Esophagus (tissue), 2 donors: ENCODE results near the gene OCLN. TPM values are rescaled to one million over a fixed set of nuclear protein-coding genes. Genes with fewer than 3 reads are reported as not detected.
"Not testable (repeated sequence)": the region's sequence is repeated elsewhere in the genome, so short reads cannot be mapped to it uniquely, and the experiment has no call there.

ENCODE experiments used
- H3K27ac ChIP-seq, 2 donors: one replicate each; pipeline ENCODE4 v1.5.1; 2013; ENCODE audit warnings: low read depth in 2 of 2, mild to moderate bottlenecking in 2 of 2, inconsistent platforms in 1 of 2, low read length in 1 of 2, moderate library complexity in 1 of 2
- H3K27me3 ChIP-seq, 2 donors: one replicate each; pipeline ENCODE4 v1.6.1; 2013; ENCODE audit warnings: low read length in 2 of 2, control low read depth in 1 of 2, mild to moderate bottlenecking in 1 of 2; ENCODE audit not compliant: insufficient read depth in 2 of 2, control insufficient read depth in 1 of 2
- H3K36me3 ChIP-seq, 2 donors: one replicate each; pipeline ENCODE4 v1.6.1; 2013; ENCODE audit warnings: low read length in 1 of 2; ENCODE audit not compliant: control insufficient read depth in 2 of 2, insufficient read depth in 2 of 2
- H3K4me1 ChIP-seq, 2 donors: one replicate each; pipeline ENCODE4 v1.6.1; 2013; ENCODE audit warnings: low read length in 1 of 2; ENCODE audit not compliant: control insufficient read depth in 2 of 2, insufficient read depth in 2 of 2
- H3K4me3 ChIP-seq, 2 donors: one replicate each; pipeline ENCODE4 v1.5.1; 2013; ENCODE audit warnings: low read length in 2 of 2, mild to moderate bottlenecking in 2 of 2, low read depth in 1 of 2, moderate library complexity in 1 of 2
- H3K9me3 ChIP-seq, 2 donors: one replicate each; pipeline ENCODE4 v1.6.1; 2013; ENCODE audit warnings: mild to moderate bottlenecking in 2 of 2, low read depth in 1 of 2, low read length in 1 of 2, moderate library complexity in 1 of 2; ENCODE audit not compliant: control insufficient read depth in 2 of 2, insufficient read depth in 1 of 2
- WGBS, 2 donors: extraction: QIAGEN DNeasy Blood & Tissue Kit; methylation state at CpG; one replicate each; pipeline ENCODE4 v1.1.7; 2013; 5-methylcytosine and 5-hydroxymethylcytosine counted together
- polyA plus RNA-seq, 2 donors: library from polyadenylated mRNA; stranded (reverse); fragments of 200-250 nt; gene quantifications; one replicate each; pipeline ENCODE4 v1.2.3, GENCODE V29; 2013
- donor health status: healthy with polysubstance abuse.
- donor health status: Bipolar disorder and iron deficiency.

The OCLN gene
- polyA plus RNA-seq: 10 to 100 TPM in 1 of 2 donors, 1 to 10 TPM in 1; 9.9 to 12.0 TPM

- Histone ChIP-seq H3K27me3 (no peaks in the 10 kb centered on the region), H3K4me3 (peak within 1 kb of the TSS; percentile 73 to 87), H3K27ac (peak within 1 kb of the TSS; percentile 70 to 90), H3K36me3 (no peaks in the 10 kb centered on the region), H3K4me1 (peaks cover 0 to 9% of the 10 kb centered on the region in 2 donors), H3K9me3 (no peaks in the 10 kb centered on the region)
- 1% methylated on average over 49 to 56 of the region's 56 CpGs for WGBS, 2 donors
Observed at GRCh38 chr5:69492391-69492922, at the start of gene OCLN. Gene OCLN (plus strand): TSS chr5:69492790. CDS start chr5:69504245, 11,455 bp downstream.

- Histone ChIP-seq H3K36me3 (no peaks in the 10 kb centered on the region), H3K27me3 (no peaks in the 10 kb centered on the region), H3K4me1 (no peaks in the 10 kb centered on the region), H3K9me3 (no peaks in the 10 kb centered on the region), H3K4me3 (no peak overlapping the region), H3K27ac (no peak overlapping the region)
- 86 to 92% methylated on average over 7 of the region's 7 CpGs for WGBS, 2 donors
Observed at GRCh38 chr5:69444127-69444754, 48.3 kb upstream of the OCLN start.

DNA sequence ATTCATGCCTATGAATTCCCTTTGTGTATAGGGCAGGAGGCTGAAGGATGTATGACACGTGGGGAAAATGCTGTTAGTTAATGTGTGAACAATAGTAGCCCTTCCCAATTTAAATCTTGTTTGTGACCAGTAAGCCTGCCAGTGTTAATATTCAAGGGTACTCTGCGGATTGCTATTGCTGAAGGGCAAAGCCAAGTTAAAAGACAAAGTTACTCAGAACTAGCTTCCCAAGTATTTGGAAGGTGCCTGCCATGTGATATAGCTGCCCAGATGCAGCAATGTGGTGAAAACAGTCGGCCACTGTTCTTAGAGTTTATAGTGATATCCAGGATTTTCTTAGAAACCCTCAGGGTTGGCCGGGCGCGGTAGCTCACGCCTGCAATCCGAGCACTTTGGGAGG is 43.1 kb upstream of the OCLN start:
- Histone ChIP-seq H3K27me3 (no peaks in the 10 kb centered on the region), H3K9me3 (no peaks in the 10 kb centered on the region), H3K4me3 (no peak overlapping the region), H3K4me1 (no peaks in the 10 kb centered on the region), H3K27ac (no peak overlapping the region), H3K36me3 (no peaks in the 10 kb centered on the region)
- WGBS, 2 donors: 88 to 92% methylated on average over 8 of the region's 8 CpGs

DNA sequence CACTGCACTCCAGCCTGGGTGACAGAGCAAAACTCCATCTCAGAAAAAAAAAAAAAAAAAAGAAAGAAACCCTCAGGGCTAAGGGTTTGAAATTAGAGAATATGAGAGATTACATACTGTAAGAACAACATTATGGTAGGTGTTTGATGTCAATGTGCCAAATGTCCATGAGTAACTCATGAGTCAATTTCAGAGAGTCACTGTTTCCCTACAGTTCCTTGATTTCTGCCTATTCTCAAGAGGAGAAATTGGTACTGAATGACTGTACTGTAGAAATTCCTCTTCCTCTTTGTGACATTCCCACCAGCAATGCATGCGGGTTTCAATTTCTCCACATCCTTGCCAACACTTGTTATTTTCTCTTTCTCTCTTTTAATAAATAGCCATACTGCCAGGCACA is 42.5 kb upstream of the OCLN start:
- H3K27ac ChIP-seq: no peak overlapping the region
- no peak overlapping the region for H3K4me3 ChIP-seq
- no peaks in the 10 kb centered on the region for H3K9me3 ChIP-seq
- H3K36me3 ChIP-seq: no peaks in the 10 kb centered on the region
- H3K27me3 ChIP-seq: no peaks in the 10 kb centered on the region
- 62 to 92% methylated on average over 1 of the region's 1 CpG for WGBS, 2 donors
- H3K4me1 ChIP-seq: peaks cover 0 to 3% of the 10 kb centered on the region in 2 donors

GRCh38 chr5:69450527-69450926 is 42.1 kb upstream of the OCLN start:
- 92 to 93% methylated on average over 8 of the region's 8 CpGs for WGBS, 2 donors
- H3K27ac ChIP-seq, H3K9me3 ChIP-seq, H3K27me3 ChIP-seq, H3K36me3 ChIP-seq, H3K4me3 ChIP-seq, H3K4me1 ChIP-seq: not testable (repeated sequence)

DNA sequence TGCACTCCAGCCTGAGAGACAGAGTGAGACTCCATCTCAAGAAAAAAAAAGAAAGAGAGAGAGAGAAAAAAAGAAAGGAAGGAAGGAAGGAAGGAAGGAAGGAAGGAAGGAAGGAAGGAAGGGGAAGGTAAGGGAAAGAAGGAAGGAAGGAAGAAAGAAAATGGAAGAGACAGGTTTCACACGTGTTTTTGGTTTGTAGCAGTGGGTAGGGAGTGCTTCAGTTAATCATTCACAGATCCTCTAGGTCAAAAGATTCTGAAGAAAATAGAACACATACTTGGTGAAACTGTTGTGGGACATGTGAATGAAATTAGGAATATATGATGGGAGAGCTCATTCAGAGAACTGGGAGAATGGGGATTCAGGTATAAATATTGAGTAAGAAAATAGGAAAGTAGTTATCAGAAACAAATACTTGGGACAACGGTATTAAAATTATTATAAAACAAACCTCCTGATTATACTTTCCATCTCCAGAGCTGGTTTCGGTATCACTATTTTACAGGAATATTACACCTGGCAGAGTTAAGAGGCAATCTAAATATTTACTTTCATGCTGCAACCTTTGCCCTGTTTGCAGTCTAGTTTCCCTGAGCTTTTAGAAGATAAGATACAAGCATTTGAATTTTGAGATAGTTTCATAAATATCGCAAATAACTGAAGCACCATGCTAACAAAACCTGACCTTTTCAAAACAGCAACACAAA is 40.5 kb upstream of the OCLN start:
- Histone ChIP-seq H3K36me3 (no peaks in the 10 kb centered on the region), H3K27ac (no peak overlapping the region), H3K4me3 (no peak overlapping the region), H3K4me1 (peaks cover 0 to 3% of the 10 kb centered on the region in 2 donors), H3K9me3 (no peaks in the 10 kb centered on the region), H3K27me3 (no peaks in the 10 kb centered on the region)
- 50 to 57% methylated on average over 4 of the region's 4 CpGs for WGBS, 2 donors

- not testable (repeated sequence) for H3K27ac ChIP-seq, H3K4me1 ChIP-seq, H3K4me3 ChIP-seq, H3K36me3 ChIP-seq, H3K27me3 ChIP-seq, H3K9me3 ChIP-seq
- whole genome bisulfite sequencing, 2 donors: 88 to 90% methylated on average over 3 of the region's 3 CpGs
Observed at GRCh38 chr5:69453487-69453886, 39.1 kb upstream of the OCLN start.

DNA sequence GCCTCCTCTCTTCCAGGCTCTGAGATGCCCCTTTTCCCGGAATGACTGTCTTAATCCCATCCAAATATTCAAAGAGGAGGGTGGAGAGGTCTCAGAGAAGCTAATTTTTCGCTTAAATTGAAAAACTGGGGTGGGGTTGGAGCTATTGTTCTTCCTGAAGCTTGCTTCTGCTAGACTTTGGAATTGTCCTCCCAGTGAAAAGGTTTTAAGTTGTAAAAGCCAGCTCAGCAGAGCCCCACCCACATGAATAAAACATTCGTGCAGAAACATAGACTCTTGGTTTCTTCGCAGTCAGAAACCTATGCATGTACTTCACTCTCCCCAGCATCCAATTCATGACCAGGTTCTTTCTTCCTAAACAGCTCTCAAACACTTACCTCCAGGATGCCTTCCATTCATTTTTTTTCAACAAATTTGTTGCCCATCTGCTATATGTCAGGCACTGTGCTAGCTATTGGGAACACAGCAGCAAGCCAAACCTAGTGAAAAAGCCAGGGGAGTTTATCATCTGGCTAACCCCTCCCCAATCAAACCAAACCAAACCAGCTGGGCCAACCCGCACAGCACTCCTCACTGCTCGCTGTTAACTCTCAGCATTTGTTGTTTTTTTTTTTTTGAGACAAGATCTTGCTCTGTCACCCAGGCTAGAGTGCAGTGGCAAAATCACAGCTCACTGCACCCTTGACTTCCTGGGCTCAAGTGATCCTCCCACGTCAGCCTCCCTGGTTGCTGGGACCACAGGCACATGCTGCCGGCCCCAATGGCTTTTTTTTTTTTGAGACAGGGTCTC is 37.9 kb upstream of the OCLN start:
- H3K4me3 ChIP-seq: no peak overlapping the region
- no peak overlapping the region for H3K27ac ChIP-seq
- 48 to 59% methylated on average over 8 of the region's 8 CpGs for WGBS, 2 donors
- H3K36me3 ChIP-seq: no peaks in the 10 kb centered on the region
- peaks cover 0 to 3% of the 10 kb centered on the region in 2 donors for H3K4me1 ChIP-seq
- no peaks in the 10 kb centered on the region for H3K27me3 ChIP-seq
- H3K9me3 ChIP-seq: no peaks in the 10 kb centered on the region

DNA sequence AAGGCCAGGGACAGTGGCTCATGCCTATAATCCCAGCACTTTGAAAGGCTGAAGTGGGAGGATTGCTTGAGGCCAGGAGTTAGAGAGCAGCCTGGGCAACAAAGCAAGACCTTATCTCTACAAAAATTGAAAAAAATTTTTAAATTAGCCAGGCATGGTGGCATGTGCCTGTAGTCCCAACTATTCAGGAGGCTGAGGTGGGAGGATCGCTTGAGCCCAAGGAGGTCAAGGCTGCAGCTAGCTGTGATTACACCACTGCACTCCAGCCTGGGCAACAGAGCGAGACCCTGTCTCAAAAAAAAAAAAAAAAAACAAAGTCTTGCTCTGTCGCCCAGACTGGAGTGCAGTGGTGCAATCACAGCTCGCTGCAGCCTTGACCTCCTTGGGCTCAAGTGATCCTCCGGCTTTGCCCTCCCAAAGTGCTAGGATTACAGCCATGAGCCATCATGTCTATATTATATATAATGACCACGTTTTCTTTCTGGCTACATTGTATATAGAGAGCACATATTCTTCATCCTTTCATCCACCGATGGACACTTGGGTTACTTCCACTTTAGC is 37.1 kb upstream of the OCLN start:
- WGBS, 2 donors: 86 to 89% methylated on average over 7 of the region's 7 CpGs
- not testable (repeated sequence) for H3K4me1 ChIP-seq, H3K36me3 ChIP-seq, H3K27ac ChIP-seq, H3K9me3 ChIP-seq, H3K27me3 ChIP-seq, H3K4me3 ChIP-seq
